Lung microvascular endothelial cell (primary cell): Measurements from ENCODE around the gene KIF4A. TPM values are rescaled to one million over a fixed set of nuclear protein-coding genes. Genes with fewer than 3 reads are reported as not detected.
A peak's percentile ranks its signal among the peaks of the same experiment; 100 is the strongest.
"Not testable (repeated sequence)": the region's sequence is repeated elsewhere in the genome, so short reads cannot be mapped to it uniquely, and the experiment has no call there.

ENCODE experiments used
- DNase-seq, 2 donors: peaks; one replicate each; pipeline versions ENCODE4 v3.0.0 to v3.0.0-alpha.2; 2010; ENCODE audit warnings: low read depth in 2 of 2
- total RNA-seq: library from RNA; depleted of rRNA; stranded (reverse); fragments of >200 nt; gene quantifications from 2 replicates; pipeline ENCODE4 v1.2.1, GENCODE V29; 2014

The KIF4A gene, protein sequence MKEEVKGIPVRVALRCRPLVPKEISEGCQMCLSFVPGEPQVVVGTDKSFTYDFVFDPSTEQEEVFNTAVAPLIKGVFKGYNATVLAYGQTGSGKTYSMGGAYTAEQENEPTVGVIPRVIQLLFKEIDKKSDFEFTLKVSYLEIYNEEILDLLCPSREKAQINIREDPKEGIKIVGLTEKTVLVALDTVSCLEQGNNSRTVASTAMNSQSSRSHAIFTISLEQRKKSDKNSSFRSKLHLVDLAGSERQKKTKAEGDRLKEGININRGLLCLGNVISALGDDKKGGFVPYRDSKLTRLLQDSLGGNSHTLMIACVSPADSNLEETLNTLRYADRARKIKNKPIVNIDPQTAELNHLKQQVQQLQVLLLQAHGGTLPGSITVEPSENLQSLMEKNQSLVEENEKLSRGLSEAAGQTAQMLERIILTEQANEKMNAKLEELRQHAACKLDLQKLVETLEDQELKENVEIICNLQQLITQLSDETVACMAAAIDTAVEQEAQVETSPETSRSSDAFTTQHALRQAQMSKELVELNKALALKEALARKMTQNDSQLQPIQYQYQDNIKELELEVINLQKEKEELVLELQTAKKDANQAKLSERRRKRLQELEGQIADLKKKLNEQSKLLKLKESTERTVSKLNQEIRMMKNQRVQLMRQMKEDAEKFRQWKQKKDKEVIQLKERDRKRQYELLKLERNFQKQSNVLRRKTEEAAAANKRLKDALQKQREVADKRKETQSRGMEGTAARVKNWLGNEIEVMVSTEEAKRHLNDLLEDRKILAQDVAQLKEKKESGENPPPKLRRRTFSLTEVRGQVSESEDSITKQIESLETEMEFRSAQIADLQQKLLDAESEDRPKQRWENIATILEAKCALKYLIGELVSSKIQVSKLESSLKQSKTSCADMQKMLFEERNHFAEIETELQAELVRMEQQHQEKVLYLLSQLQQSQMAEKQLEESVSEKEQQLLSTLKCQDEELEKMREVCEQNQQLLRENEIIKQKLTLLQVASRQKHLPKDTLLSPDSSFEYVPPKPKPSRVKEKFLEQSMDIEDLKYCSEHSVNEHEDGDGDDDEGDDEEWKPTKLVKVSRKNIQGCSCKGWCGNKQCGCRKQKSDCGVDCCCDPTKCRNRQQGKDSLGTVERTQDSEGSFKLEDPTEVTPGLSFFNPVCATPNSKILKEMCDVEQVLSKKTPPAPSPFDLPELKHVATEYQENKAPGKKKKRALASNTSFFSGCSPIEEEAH
- total RNA-seq: 1.8 and 6.3 TPM in 2 replicates

DNA sequence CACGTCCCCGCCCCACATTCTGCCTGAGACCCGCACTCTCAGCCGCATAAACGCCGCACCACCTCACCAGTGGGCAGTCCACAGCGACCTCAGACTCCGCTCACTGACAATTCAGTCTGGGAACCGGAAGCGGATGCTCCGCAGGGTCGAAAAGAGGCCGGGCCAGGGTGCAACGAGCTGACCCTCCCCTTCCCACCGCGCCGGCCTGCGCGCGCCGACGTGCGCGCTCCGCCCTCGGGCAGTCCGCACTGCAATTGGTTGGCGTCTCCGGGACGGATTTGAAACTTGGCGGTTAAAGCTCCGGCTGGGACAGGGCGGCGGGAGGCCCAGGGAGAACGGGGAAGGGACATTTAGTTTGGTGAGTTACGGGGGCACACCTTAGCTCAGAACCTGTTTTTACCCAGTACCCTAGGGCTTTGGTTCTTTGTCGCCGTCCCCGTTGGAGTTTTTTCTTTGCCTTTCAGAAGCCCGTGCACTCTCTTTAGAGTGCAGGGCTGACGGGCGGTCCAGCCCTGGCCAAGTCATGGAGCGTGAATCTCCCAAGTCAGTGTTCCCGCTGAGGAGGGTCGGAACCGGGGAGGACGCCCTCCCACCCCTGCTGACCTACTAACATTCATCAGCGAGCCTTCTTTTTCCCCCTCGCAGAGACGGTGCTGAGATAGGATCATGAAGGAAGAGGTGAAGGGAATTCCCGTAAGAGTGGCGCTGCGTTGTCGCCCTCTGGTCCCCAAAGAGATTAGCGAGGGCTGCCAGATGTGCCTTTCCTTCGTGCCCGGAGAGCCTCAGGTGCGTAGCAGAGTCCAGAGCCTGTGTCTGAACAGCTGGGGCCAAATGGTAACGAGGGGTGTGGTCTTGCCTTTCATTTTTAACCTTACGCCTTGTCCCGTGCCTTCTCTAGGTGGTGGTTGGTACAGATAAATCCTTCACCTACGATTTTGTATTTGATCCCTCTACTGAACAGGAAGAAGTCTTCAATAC is at the start of gene KIF4A, which contains the start of gene PDZD11:
Gene KIF4A, plus strand, starts transcription at position 312 of the 978 bp plus-strand sequence. Its CDS starts 355 bp downstream, at position 667.
Gene PDZD11, minus strand, starts transcription at position 135 of the 978 bp plus-strand sequence. CDS start 586 bp downstream, outside the sequence.
- DNase-seq: peak; percentile 82 to 89

DNA sequence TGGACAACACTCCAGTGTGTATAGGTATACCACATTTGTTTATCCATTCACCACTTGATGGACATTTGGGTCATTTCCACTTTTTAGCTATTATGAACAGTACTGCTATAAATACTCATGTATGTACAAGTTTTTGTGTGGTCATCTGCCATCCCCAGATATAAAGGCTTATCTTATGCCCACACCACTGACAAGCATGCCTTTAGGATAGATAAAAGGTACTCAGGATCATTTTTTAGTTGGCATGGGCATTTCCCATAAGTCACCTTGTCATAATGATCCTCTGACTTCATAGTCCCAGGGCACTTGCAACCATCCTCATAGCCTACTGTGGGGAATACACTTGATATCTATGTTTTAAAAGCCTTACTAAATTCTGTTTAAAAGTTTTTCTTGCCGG is 49.2 kb upstream of the KIF4A start:
- no peak for DNase-seq

GRCh38 chrX:70241501-70241900 is 48.4 kb upstream of the KIF4A start:
- DNase-seq: no peak

DNA sequence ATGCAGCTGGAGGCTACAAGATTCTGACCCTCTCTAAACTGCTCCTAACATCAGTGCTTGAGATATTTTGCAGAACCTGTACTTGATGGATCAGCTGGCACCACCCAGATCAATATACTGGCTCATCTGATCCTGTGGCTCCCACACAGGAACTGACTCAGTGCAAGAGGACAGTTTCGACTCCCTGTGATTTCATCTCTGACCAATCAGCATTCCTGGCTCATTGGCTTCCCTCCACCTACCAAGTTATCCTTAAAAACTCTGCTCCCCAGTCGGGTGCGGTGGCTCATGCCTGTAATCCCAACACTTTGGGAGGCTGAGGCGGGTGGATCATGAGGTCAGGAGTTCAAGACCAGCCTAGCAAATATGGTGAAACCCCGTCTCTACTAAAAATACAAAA is 46.3 kb upstream of the KIF4A start:
- not testable (repeated sequence) for DNase-seq

GRCh38 chrX:70244881-70245280 is 45.0 kb upstream of the KIF4A start:
- no peak for DNase-seq

DNA sequence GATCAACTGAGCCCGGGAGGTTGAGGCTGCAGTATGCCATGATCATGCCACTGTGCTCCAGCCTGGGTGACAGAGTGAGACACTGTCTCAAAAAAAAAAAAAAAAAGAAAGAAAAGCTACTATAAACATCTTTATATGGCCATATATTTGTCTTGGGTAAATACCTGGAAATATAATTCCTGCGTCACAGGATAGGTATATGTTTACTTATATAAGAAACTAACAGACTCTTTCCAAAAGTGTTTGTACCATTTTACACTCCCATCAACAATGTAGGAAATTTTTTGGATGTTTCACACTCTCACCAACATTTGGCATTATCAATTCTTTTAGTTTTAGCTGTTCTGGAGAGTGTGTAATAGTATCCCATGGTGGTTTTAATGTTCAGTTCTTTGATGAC is 42.7 kb upstream of the KIF4A start:
- no peak for DNase-seq

DNA sequence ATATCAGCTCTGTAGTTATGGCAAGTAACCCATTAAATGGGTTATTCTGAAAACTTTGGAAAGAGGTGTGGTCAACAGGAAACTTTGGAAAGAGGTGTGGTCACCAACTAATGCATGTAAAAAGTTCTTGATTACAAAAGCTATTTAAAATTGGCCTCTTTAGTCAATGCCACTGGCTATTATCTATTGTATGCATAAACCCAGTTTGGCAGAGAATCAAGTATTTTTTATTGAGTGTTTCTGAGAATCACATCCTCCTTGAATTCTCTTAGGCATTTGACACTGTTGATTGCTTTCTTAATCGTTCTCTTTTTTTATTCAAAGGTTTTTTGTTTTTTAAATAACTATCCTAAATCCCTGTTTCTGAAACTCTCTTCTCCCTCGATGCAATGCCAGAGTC is 37.4 kb upstream of the KIF4A start:
- no peak for DNase-seq

- no peak for DNase-seq
These were observed 36.4 kb upstream of the KIF4A start for GRCh38 chrX:70253377-70254062.

DNA sequence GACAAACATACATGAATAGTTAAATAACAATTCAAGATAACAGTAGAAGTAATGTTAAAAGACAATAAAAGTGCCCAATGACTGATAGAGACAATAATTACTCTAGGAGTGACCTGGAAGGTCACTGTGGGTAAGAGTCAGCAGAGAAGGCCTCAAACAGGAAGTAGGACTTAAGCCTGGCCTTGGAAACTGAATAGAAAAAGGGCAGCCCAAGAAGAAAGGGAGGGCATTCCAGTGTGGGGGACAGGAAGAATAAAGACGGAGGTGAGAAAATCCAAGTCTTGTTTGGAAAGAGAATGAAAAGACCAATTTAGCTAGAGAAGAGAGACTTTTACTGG is 35.9 kb upstream of the KIF4A start:
- no peak for DNase-seq

GRCh38 chrX:70254909-70255308 is 35.0 kb upstream of the KIF4A start:
- no peak for DNase-seq

DNA sequence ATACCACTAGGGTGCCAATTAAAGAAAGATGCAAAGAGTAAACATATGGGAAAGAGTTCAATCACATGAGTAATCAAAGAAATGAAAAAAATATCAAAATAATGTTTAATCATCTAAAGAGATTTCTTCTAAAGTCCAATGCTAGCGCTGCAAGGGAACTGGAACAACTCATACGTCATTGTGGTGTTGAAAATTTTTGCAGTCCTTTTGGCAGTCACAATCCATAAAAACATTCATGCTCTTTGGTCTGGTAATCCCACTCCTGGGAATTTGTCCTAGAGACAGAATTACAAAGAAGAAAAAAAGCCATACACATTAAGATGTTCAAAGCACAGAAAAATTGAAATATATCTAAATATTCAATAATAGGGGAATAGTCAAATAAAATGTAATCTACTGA is 34.5 kb upstream of the KIF4A start:
- DNase-seq: no peak

DNA sequence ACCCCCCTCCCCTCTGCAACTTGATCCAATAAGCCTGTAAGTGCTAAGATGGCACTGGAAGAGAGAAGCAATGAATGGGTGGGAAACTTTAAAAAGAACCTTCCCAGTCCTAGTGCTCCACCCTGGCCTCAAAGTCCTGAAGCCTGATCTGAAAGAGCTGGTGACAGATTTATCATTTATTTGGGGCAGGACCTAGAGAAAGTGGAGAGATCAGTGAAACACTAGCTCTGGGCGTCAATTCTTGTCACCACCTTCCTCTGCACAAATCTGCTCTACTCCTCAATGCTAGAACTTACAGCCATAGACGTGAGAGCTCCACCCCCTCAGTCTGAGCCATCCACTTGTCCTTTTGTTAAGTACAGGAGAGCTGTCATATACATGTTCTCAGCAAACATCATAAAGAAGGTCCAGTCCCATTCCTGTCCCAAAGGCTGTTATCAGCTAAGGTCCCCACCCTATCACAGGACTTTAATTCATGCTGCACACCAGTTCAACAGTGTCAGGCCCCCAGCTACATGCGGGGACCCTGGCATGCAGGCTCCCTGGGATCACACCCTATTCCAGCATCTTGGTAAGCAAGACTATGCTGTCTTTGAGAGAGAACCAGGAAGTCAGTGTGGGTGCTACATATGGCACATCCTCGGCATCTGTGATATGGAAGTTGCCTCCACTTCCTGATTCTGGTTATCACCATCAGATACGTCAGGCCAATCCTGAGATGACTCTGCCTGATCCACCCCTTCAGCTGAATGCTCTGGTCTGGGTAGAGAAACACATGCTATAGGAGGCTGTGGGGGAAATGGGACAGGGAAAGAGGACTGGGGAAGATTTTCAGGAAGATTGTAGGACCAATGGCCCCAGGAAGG is 32.2 kb upstream of the KIF4A start:
- no peak for DNase-seq

GRCh38 chrX:70260104-70260503 is 29.8 kb upstream of the KIF4A start, which contains the start of gene P2RY4:
Gene P2RY4, minus strand, starts transcription at chrX:70260204. Its CDS starts 580 bp downstream, at chrX:70259624.
- no peak for DNase-seq

GRCh38 chrX:70262952-70263567 is 26.8 kb upstream of the KIF4A start:
- peak; percentile 34 to 35 for DNase-seq

GRCh38 chrX:70264784-70265183 is 25.1 kb upstream of the KIF4A start:
- no peak for DNase-seq

GRCh38 chrX:70268034-70268433 is 21.9 kb upstream of the KIF4A start, which contains the start of gene ARR3:
Gene ARR3, plus strand, starts transcription at chrX:70268334. Its CDS starts 1,052 bp downstream, at chrX:70269386.
- DNase-seq: no peak

DNA sequence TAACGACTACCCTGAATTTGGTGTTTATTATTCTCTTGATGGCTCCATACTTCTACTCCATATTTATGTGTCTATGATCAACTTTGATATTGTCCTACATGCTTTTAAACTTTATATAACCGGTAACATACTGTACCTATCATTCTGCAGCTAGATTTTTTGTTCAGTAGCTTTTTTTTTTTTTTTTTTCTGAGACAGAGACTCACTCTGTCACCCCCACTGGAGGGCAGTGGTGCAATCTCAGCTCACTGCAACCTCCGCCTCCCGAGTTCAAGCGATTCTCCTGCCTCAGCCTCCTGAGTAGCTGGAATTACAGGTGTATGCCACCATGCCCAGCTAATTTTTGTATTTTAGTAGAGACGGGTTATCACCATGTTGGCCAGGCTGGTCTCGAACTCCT is 15.9 kb upstream of the KIF4A start:
- DNase-seq: not testable (repeated sequence)

- no peak for DNase-seq
These were observed 10.8 kb upstream of the KIF4A start for GRCh38 chrX:70279081-70279480.
